Measurements from ENCODE around the gene MAP1S.

MAP1S gene, protein sequence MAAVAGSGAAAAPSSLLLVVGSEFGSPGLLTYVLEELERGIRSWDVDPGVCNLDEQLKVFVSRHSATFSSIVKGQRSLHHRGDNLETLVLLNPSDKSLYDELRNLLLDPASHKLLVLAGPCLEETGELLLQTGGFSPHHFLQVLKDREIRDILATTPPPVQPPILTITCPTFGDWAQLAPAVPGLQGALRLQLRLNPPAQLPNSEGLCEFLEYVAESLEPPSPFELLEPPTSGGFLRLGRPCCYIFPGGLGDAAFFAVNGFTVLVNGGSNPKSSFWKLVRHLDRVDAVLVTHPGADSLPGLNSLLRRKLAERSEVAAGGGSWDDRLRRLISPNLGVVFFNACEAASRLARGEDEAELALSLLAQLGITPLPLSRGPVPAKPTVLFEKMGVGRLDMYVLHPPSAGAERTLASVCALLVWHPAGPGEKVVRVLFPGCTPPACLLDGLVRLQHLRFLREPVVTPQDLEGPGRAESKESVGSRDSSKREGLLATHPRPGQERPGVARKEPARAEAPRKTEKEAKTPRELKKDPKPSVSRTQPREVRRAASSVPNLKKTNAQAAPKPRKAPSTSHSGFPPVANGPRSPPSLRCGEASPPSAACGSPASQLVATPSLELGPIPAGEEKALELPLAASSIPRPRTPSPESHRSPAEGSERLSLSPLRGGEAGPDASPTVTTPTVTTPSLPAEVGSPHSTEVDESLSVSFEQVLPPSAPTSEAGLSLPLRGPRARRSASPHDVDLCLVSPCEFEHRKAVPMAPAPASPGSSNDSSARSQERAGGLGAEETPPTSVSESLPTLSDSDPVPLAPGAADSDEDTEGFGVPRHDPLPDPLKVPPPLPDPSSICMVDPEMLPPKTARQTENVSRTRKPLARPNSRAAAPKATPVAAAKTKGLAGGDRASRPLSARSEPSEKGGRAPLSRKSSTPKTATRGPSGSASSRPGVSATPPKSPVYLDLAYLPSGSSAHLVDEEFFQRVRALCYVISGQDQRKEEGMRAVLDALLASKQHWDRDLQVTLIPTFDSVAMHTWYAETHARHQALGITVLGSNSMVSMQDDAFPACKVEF

DNA sequence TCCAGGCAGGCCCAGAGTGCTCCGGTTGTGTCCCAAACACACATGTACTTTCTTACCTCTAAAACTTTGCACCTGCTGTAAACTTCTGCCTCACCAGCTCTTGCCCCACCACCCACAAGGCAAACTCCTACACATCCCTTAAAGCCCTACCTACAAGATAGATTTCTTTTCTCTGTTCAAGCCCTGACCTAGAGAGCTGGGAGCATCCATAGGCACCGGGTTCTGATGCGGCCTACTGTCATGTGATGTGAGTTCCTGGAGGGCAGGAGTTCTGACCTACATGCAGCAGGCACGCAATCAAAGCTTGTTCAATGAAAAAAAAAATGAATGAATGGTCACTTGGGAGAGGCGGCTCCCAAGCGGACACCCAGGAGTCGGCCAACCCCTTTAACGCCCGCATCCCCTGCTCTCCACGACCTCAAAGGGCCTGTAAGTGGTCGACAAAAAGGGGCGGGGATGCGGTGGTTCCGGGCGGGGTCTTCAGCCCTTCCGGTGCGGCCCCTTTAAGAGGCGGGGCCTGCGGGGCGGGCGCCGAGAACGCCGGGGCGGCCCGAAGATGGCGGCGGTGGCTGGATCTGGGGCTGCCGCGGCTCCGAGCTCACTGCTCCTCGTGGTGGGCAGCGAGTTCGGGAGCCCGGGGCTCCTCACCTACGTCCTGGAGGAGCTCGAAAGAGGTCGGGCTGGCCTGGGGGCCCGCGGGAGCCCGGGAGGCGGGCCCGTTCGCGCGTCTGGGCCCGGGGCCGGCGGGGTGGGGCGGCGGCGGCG lies at the start of gene MAP1S:
TSS of gene MAP1S (plus strand) at position 534 of the 765 bp plus-strand sequence. CDS start at position 557, 23 bp downstream.
- Histone ChIP-seq H3K4me1 (ENCODE audit: insufficient read depth, low read length) (peaks cover 20% of the 10 kb centered on the region), H3K9me3 (ENCODE audit: low read length) (no peaks in the 10 kb centered on the region), H3K36me3 (ENCODE audit: insufficient read depth, low read length) (peaks cover 25% of the 10 kb centered on the region), H2AFZ (ENCODE audit: low read depth, low read length) (peak within 1 kb of the TSS; percentile 61), H3K27me3 (ENCODE audit: insufficient read depth, low read length) (no peaks in the 10 kb centered on the region), H3K4me3 (ENCODE audit: low read length) (peak within 1 kb of the TSS; percentile 60)

GRCh38 chr19:17671906-17672305 lies 47.4 kb upstream of the MAP1S start:
- no peaks in the 10 kb centered on the region for H3K4me1 ChIP-seq (ENCODE audit: insufficient read depth, low read length)
- H3K9me3 ChIP-seq (ENCODE audit: low read length) = no peaks in the 10 kb centered on the region
- no peaks in the 10 kb centered on the region for H3K36me3 ChIP-seq (ENCODE audit: insufficient read depth, low read length)
- no peaks in the 10 kb centered on the region for H3K27me3 ChIP-seq (ENCODE audit: insufficient read depth, low read length)
- H3K4me3 ChIP-seq (ENCODE audit: low read length) = no peak overlapping the region
- no peak overlapping the region for H2AFZ ChIP-seq (ENCODE audit: low read depth, low read length)

- no peak overlapping the region for H3K4me3 ChIP-seq (ENCODE audit: low read length)
- no peak overlapping the region for H2AFZ ChIP-seq (ENCODE audit: low read depth, low read length)
- no peaks in the 10 kb centered on the region for H3K4me1 ChIP-seq (ENCODE audit: insufficient read depth, low read length)
- no peaks in the 10 kb centered on the region for H3K36me3 ChIP-seq (ENCODE audit: insufficient read depth, low read length)
- no peaks in the 10 kb centered on the region for H3K27me3 ChIP-seq (ENCODE audit: insufficient read depth, low read length)
- H3K9me3 ChIP-seq (ENCODE audit: low read length) = no peaks in the 10 kb centered on the region
Observed at GRCh38 chr19:17673937-17674799, 45.1 kb upstream of the MAP1S start.

DNA sequence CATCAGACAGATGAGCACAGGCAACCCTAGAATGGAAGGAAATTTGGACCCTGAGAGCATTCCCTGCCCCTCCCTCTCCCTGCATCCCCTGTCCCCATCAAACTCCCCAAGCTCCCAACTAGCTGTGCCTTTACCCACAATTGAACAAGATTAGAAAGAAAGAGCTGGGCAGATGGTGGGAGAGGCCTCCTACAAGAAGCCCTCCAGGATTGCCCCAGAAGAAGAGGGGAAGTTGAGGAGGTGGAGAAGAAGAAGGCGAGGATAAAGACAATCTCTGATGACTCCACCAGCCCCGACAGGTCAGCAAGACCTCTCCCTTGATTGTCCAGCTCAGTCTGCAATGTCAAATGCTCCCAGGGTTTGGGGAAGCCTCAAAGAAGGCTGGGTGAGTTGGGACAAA lies 43.0 kb upstream of the MAP1S start:
- no peaks in the 10 kb centered on the region for H3K9me3 ChIP-seq (ENCODE audit: low read length)
- H3K36me3 ChIP-seq (ENCODE audit: insufficient read depth, low read length) = no peaks in the 10 kb centered on the region
- no peak overlapping the region for H3K4me3 ChIP-seq (ENCODE audit: low read length)
- H3K4me1 ChIP-seq (ENCODE audit: insufficient read depth, low read length) = peaks cover 7% of the 10 kb centered on the region
- H2AFZ ChIP-seq (ENCODE audit: low read depth, low read length) = no peak overlapping the region
- H3K27me3 ChIP-seq (ENCODE audit: insufficient read depth, low read length) = no peaks in the 10 kb centered on the region

DNA sequence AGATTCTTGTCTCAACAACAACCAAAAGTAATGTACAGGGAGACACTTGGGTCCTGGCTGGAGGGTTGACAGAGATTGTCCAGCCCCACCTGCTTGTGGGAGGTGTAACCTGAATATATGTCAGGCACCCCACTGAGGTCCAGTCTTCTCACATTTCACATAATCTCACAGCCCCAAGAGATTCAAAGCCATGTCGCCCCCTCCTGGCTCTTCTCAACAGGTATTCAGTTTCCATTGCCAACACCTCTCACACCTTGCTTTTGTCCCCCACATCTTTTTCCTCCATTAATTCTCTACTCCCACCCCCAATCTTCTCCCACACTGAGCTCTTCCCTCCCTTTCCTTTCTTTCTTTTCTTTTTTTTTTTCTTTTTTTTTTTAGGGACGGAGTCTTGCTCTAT lies 42.3 kb upstream of the MAP1S start:
- Histone ChIP-seq H2AFZ (ENCODE audit: low read depth, low read length) (no peak overlapping the region), H3K27me3 (ENCODE audit: insufficient read depth, low read length) (no peaks in the 10 kb centered on the region), H3K36me3 (ENCODE audit: insufficient read depth, low read length) (no peaks in the 10 kb centered on the region), H3K4me1 (ENCODE audit: insufficient read depth, low read length) (peaks cover 7% of the 10 kb centered on the region), H3K4me3 (ENCODE audit: low read length) (no peak overlapping the region), H3K9me3 (ENCODE audit: low read length) (no peaks in the 10 kb centered on the region)

GRCh38 chr19:17678836-17679235 lies 40.4 kb upstream of the MAP1S start:
- Histone ChIP-seq H2AFZ (ENCODE audit: low read depth, low read length) (no peak overlapping the region), H3K36me3 (ENCODE audit: insufficient read depth, low read length) (no peaks in the 10 kb centered on the region), H3K4me3 (ENCODE audit: low read length) (no peak overlapping the region), H3K4me1 (ENCODE audit: insufficient read depth, low read length) (peaks cover 7% of the 10 kb centered on the region), H3K9me3 (ENCODE audit: low read length) (no peaks in the 10 kb centered on the region), H3K27me3 (ENCODE audit: insufficient read depth, low read length) (no peaks in the 10 kb centered on the region)

DNA sequence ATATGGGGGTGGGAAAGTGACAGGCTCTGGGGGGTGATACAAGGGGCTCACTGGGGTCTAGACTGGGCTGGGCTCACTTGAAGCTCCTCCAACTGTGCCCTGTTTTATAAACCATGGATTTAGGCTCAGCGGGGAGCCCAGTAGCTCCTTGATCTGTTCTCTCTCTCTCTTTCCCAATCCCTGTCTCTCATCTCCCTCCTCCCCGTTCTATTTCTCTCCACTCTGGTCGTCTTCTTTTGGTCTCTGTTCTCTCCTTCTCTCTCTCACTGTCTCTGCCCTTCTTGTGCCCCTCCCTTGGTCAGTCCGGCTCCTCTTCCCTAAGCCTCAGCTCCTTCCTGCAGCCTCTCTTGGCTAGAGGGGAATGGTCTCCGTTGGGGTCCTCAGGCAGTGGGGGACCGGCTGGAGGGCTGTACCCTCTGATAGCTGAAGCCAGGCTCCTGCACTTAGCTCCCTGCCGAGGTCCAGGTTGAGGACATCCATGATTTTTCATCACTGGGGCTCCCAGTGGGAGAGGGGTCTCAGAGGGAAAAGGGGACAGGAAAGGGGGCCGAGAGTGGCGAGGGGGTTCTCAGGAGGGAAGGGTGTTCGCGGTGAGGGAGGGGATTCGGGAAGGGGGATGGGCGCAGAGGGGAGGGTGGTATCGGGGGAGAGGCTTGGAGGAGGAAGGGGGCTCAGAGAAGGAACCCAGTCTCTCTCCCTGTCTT lies 39.6 kb upstream of the MAP1S start:
- Histone ChIP-seq H3K27me3 (ENCODE audit: insufficient read depth, low read length) (no peaks in the 10 kb centered on the region), H3K4me3 (ENCODE audit: low read length) (no peak overlapping the region), H3K4me1 (ENCODE audit: insufficient read depth, low read length) (peaks cover 7% of the 10 kb centered on the region), H2AFZ (ENCODE audit: low read depth, low read length) (peak overlapping the region; percentile 9), H3K9me3 (ENCODE audit: low read length) (no peaks in the 10 kb centered on the region), H3K36me3 (ENCODE audit: insufficient read depth, low read length) (no peaks in the 10 kb centered on the region)

GRCh38 chr19:17680230-17680722 lies 39.0 kb upstream of the MAP1S start:
- Histone ChIP-seq H3K4me3 (ENCODE audit: low read length) (peak overlapping the region; percentile 5), H3K27me3 (ENCODE audit: insufficient read depth, low read length) (no peaks in the 10 kb centered on the region), H3K36me3 (ENCODE audit: insufficient read depth, low read length) (no peaks in the 10 kb centered on the region), H2AFZ (ENCODE audit: low read depth, low read length) (peak overlapping the region; percentile 9), H3K9me3 (ENCODE audit: low read length) (no peaks in the 10 kb centered on the region), H3K4me1 (ENCODE audit: insufficient read depth, low read length) (peaks cover 7% of the 10 kb centered on the region)

- Histone ChIP-seq H3K4me1 (ENCODE audit: insufficient read depth, low read length) (peaks cover 16% of the 10 kb centered on the region), H2AFZ (ENCODE audit: low read depth, low read length) (no peak overlapping the region), H3K36me3 (ENCODE audit: insufficient read depth, low read length) (no peaks in the 10 kb centered on the region)
Observed at GRCh38 chr19:17681505-17682125, 37.7 kb upstream of the MAP1S start.

DNA sequence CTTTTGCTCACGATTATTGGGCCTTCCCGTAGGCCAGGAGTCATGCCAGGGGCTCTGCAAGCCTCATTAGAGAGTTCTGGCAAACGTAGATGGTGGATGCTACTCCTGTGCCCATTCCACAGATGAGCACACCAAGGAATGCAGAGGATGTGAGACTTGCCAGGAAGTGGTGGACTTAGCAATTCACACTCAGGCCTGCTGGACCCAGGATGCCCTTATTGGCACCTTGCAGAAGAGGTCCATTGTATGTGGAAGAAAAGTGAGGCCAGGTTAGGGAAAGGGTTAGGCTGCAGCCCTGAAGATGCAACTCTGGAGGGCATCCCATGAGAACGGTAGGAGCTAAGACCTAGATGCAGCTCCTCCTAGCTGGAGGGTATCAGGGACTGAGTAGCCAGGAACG lies 37.0 kb upstream of the MAP1S start:
- Histone ChIP-seq H3K27me3 (ENCODE audit: insufficient read depth, low read length) (no peaks in the 10 kb centered on the region), H3K4me1 (ENCODE audit: insufficient read depth, low read length) (peaks cover 22% of the 10 kb centered on the region), H3K9me3 (ENCODE audit: low read length) (no peaks in the 10 kb centered on the region), H3K4me3 (ENCODE audit: low read length) (no peak overlapping the region), H2AFZ (ENCODE audit: low read depth, low read length) (no peak overlapping the region), H3K36me3 (ENCODE audit: insufficient read depth, low read length) (no peaks in the 10 kb centered on the region)

More at GRCh38 chr19:17681505-17682125, 37.7 kb upstream of the MAP1S start:
- Histone ChIP-seq H3K9me3 (ENCODE audit: low read length) (no peaks in the 10 kb centered on the region), H3K4me3 (ENCODE audit: low read length) (no peak overlapping the region), H3K27me3 (ENCODE audit: insufficient read depth, low read length) (no peaks in the 10 kb centered on the region)

DNA sequence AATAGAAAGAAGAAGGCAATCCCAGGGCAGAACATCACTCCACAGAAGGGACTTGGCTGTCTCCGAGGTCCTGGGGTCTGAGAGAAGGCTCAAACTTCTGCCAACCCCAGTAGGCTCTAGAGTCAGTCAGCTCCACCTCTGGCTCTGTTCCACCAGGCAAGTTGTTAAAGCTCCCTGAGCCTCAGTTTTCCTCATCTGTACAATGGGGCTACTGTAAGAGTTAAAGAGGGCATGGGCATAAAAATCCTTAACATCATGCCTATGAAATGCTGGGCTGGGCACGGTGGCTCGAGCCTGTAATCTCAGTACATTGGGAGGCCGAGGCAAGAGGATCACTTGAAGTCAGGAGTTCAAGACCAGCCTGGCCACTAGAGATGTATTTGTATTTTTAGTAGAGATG lies 36.2 kb upstream of the MAP1S start:
- H2AFZ ChIP-seq (ENCODE audit: low read depth, low read length) = no peak overlapping the region
- H3K4me3 ChIP-seq (ENCODE audit: low read length) = no peak overlapping the region
- peaks cover 27% of the 10 kb centered on the region for H3K4me1 ChIP-seq (ENCODE audit: insufficient read depth, low read length)
- H3K9me3 ChIP-seq (ENCODE audit: low read length) = no peaks in the 10 kb centered on the region
- H3K27me3 ChIP-seq (ENCODE audit: insufficient read depth, low read length) = no peaks in the 10 kb centered on the region
- H3K36me3 ChIP-seq (ENCODE audit: insufficient read depth, low read length) = no peaks in the 10 kb centered on the region

All from neuron (in vitro differentiated cells).